ENCODE results near the gene NEO1. TPM values are rescaled to one million over a fixed set of nuclear protein-coding genes. Genes with fewer than 3 reads are reported as not detected.
"Not testable (repeated sequence)": the region's sequence is repeated elsewhere in the genome, so short reads cannot be mapped to it uniquely, and the experiment has no call there.

NEO1 gene
- total RNA-seq, 2 donors from 2014 or later = 14.4 to 15.9 TPM

- peaks cover 0 to 14% of the 10 kb centered on the region in 2 donors for H3K9me3 ChIP-seq
These were observed 148.1 kb downstream of the NEO1 start for GRCh38 chr15:73200339-73200738.

GRCh38 chr15:73210630-73211029, 158.4 kb downstream of the NEO1 start:
- TF ChIP-seq CTCF (IDR thresholded peaks at IDR 0.05) = no peak
- Histone ChIP-seq H3K9me3 (no peaks in the 10 kb centered on the region), H3K36me3 (no peaks in the 10 kb centered on the region), H3K27me3 (no peaks in the 10 kb centered on the region), H3K27ac (no peak overlapping the region), H3K4me1 (no peaks in the 10 kb centered on the region), H3K4me3 (no peak overlapping the region)
- DNase-seq (ENCODE audit: low spot score) = no peak

More at GRCh38 chr15:73200339-73200738, 148.1 kb downstream of the NEO1 start:
- no peak for TF ChIP-seq CTCF (IDR thresholded peaks at IDR 0.05)
- DNase-seq (ENCODE audit: low spot score) = no peak
- Histone ChIP-seq H3K4me3 (no peak overlapping the region), H3K4me1 (no peaks in the 10 kb centered on the region), H3K36me3 (no peaks in the 10 kb centered on the region), H3K27me3 (no peaks in the 10 kb centered on the region), H3K27ac (no peak overlapping the region)

GRCh38 chr15:73212424-73212823, 160.2 kb downstream of the NEO1 start:
- DNase-seq (ENCODE audit: low spot score) = no peak
- no peak overlapping the region for H3K4me3 ChIP-seq
- TF ChIP-seq CTCF (IDR thresholded peaks at IDR 0.05) = no peak
- H3K27ac ChIP-seq = no peak overlapping the region
- no peaks in the 10 kb centered on the region for H3K9me3 ChIP-seq
- H3K27me3 ChIP-seq = no peaks in the 10 kb centered on the region
- H3K4me1 ChIP-seq = no peaks in the 10 kb centered on the region
- H3K36me3 ChIP-seq = no peaks in the 10 kb centered on the region

GRCh38 chr15:73221450-73221849, 169.2 kb downstream of the NEO1 start:
- not testable (repeated sequence) for DNase-seq (ENCODE audit: low spot score); H3K9me3 ChIP-seq; H3K27me3 ChIP-seq; H3K27ac ChIP-seq; H3K4me3 ChIP-seq; H3K36me3 ChIP-seq; H3K4me1 ChIP-seq

GRCh38 chr15:73225358-73226015, 173.2 kb downstream of the NEO1 start:
- TF ChIP-seq CTCF (IDR thresholded peaks at IDR 0.05) = no peak
- no peak overlapping the region for H3K27ac ChIP-seq
- no peak overlapping the region for H3K4me3 ChIP-seq
- H3K4me1 ChIP-seq = no peaks in the 10 kb centered on the region
- no peaks in the 10 kb centered on the region for H3K9me3 ChIP-seq
- H3K36me3 ChIP-seq = no peaks in the 10 kb centered on the region
- no peak for DNase-seq (ENCODE audit: low spot score)
- H3K27me3 ChIP-seq = no peaks in the 10 kb centered on the region

GRCh38 chr15:73226093-73226814, 174.0 kb downstream of the NEO1 start:
- no peak for DNase-seq (ENCODE audit: low spot score)

More at GRCh38 chr15:73226093-73226814, 174.0 kb downstream of the NEO1 start:
- Histone ChIP-seq H3K27ac (no peak overlapping the region), H3K9me3 (no peaks in the 10 kb centered on the region), H3K36me3 (no peaks in the 10 kb centered on the region), H3K4me3 (no peak overlapping the region), H3K4me1 (no peaks in the 10 kb centered on the region), H3K27me3 (no peaks in the 10 kb centered on the region)
- no peak for TF ChIP-seq CTCF (IDR thresholded peaks at IDR 0.05)

All from right atrium auricular region (tissue), 2 donors.